IgD-negative memory B cell (primary cell): ENCODE results near the gene OR9G4. TPM values are rescaled to one million over a fixed set of nuclear protein-coding genes. Genes with fewer than 3 reads are reported as not detected.

Source experiments
- H3K27ac Mint-ChIP-seq, 3 donors: one replicate each; pipeline ENCODE4 v1.8.0; 2020 to 2022; ENCODE audit warnings: mild to moderate bottlenecking in 3 of 3, mixed read lengths in 3 of 3, moderate library complexity in 1 of 3
- H3K27me3 Mint-ChIP-seq: one replicate; pipeline ENCODE4 v1.8.0; 2021; ENCODE audit warnings: mixed read lengths
- H3K36me3 Mint-ChIP-seq: one replicate; pipeline ENCODE4 v1.8.0; 2020; ENCODE audit warnings: mild to moderate bottlenecking, mixed read lengths
- H3K4me1 Mint-ChIP-seq, 3 donors: one replicate each; pipeline ENCODE4 v1.8.0; 2020 to 2022; ENCODE audit warnings: mixed read lengths in 3 of 3, mild to moderate bottlenecking in 1 of 3
- H3K4me3 Mint-ChIP-seq, 4 donors: one replicate each; pipeline ENCODE4 v1.8.0; 2020 to 2022; ENCODE audit warnings: mild to moderate bottlenecking in 4 of 4, mixed read lengths in 4 of 4, moderate library complexity in 3 of 4
- H3K9me3 Mint-ChIP-seq, 3 donors: one replicate each; pipeline ENCODE4 v1.8.0; 2020 to 2021; ENCODE audit warnings: mixed read lengths in 3 of 3, mild to moderate bottlenecking in 1 of 3
- polyA plus RNA-seq: library from polyadenylated mRNA; unstranded; fragments of 300-500 nt; fragmentation: Illumina TruSeq; gene quantifications from one replicate; pipeline ENCODE4 v1.2.3, GENCODE V29; 2021

OR9G4 gene
- not detected for polyA plus RNA-seq

DNA sequence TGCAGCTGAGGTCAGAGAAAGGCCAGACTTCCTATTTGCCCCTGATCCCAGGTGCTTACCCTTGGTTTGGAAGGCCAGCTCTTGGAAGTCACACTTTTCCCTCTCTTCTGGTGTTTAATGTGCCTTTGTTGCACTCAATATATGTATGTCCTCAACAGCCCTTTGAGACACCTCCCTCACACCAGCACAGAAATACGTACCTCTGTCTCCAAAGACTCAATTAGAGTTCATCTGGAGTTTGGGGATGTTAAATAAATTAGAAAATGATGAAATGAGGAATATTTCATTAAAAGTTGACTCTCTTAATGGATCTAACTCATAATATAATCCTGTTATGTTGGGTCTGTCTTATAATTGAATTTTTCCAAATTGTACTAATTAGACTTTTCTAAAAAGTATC lies at the start of gene OR9G4:
TSS of gene OR9G4 (minus strand) at position 101 of the 400 bp plus-strand sequence. CDS start 4,931 bp downstream, outside the sequence.
- peaks cover 10 to 16% (median 10%) of the 10 kb centered on the region in 3 donors for H3K9me3 Mint-ChIP-seq
- no peak within 1 kb of the TSS for H3K27ac Mint-ChIP-seq
- no peaks in the 10 kb centered on the region for H3K4me1 Mint-ChIP-seq
- no peaks in the 10 kb centered on the region for H3K27me3 Mint-ChIP-seq
- H3K36me3 Mint-ChIP-seq: no peaks in the 10 kb centered on the region
- no peak within 1 kb of the TSS for H3K4me3 Mint-ChIP-seq

DNA sequence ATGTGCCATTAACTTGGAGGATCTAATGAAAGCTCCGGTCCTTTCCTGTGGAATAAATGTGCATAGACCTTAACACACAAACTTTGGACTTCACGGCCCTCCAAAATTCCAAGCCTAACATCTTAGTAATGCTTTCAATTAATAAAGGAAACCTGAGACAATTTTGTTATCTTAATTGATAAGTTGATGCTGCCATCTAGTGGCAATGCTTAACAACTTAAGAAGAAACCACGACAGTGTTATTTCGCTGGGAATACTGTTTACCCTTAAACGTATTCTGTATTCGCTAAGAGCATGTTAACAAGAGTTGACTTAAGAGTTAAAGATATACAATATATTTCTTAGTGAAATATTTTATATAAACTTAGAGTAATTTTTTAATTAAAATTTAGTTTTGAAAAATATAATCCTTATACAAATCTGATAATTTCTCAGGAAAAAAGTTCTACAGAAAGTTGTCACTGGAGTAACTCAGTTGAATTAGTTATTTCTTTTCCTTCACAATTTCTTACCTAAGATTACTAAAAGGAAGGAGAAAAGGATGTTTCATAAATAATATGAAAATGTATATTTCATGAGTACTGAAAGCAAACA lies 35.0 kb upstream of the OR9G4 start:
- Mint-ChIP-seq H3K4me3 (no peak overlapping the region), H3K4me1 (peaks cover 0 to 4% (median 2%) of the 10 kb centered on the region in 3 donors), H3K27ac (no peak overlapping the region), H3K36me3 (no peaks in the 10 kb centered on the region), H3K9me3 (no peaks in the 10 kb centered on the region), H3K27me3 (no peaks in the 10 kb centered on the region)

DNA sequence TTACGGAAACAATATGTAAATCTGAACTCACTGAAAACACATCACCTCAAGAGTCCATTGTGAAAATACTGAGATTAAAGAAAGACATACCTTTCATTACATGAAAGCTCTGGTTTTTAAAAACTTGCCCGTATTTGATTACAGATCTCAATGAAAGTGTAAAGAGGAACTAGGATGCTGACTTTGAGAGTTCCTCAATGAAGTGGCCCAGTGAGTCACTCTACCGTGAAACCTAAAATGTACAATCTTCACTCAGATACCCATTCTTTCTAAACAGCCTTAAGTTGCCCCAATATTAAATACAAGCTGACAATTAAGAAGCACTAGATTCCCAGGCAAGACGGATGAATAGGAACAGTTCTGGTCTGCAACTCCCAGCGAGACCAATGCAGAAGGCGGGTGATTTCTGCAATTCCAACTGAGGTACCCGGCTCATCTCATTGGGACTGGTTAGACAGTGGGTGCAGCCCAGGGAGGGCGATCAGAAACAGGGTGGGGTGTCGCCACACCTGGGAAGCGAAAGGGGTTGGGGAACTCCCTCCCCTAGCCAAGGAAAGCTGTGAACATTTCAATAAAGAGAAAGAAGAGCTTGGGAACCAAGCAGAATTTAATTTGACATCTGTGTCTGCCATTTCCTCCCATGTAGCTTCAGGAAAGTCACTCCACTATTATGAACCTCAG lies 33.8 kb upstream of the OR9G4 start:
- Mint-ChIP-seq H3K9me3 (no peaks in the 10 kb centered on the region), H3K4me3 (no peak overlapping the region), H3K36me3 (no peaks in the 10 kb centered on the region), H3K27ac (no peak overlapping the region), H3K4me1 (peaks cover 0 to 4% (median 2%) of the 10 kb centered on the region in 3 donors), H3K27me3 (no peaks in the 10 kb centered on the region)

DNA sequence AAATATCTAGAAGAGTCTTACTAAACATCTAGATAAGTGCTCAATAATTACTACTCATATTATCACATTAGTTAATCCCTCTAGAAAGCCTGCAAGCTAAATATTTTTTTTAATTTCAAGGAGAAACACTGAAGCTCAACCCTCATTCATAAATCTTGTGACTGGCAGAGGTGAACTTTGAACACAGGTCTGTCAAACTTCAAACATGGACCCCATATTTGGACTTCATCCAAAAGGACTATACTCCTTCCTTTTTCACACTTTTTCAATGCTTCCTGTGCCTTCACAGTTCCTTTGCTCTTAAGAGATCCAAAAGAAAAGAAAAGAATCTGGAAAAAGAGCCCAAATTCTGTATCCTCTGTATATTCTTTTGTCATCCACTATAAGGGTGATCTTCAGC lies 28.3 kb upstream of the OR9G4 start:
- no peak overlapping the region for H3K4me3 Mint-ChIP-seq
- peaks cover 0 to 4% (median 0%) of the 10 kb centered on the region in 3 donors for H3K4me1 Mint-ChIP-seq
- H3K27ac Mint-ChIP-seq: no peak overlapping the region
- no peaks in the 10 kb centered on the region for H3K9me3 Mint-ChIP-seq
- H3K36me3 Mint-ChIP-seq: no peaks in the 10 kb centered on the region
- no peaks in the 10 kb centered on the region for H3K27me3 Mint-ChIP-seq

DNA sequence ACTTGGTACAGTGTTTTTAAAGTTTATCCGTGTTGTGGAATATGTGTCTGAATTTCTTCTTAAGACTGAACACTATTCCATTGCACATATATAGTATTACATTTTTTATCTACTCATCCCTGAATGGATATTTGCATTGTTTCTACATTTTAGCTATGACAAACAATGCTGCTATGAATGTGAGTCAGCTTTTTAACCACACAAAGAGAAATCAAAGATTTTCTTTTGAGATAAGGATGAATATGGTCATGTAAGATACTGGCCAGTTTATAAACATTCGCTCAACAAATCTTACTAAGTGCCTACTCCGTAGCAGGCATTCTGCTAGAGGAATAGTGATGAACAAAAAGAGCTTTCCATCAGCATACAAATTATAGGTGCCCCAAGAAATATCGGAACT lies 16.5 kb upstream of the OR9G4 start:
- no peaks in the 10 kb centered on the region for H3K36me3 Mint-ChIP-seq
- peaks cover 0 to 3% (median 0%) of the 10 kb centered on the region in 3 donors for H3K9me3 Mint-ChIP-seq
- H3K4me3 Mint-ChIP-seq: no peak overlapping the region
- no peaks in the 10 kb centered on the region for H3K27me3 Mint-ChIP-seq
- H3K4me1 Mint-ChIP-seq: no peaks in the 10 kb centered on the region
- H3K27ac Mint-ChIP-seq: no peak overlapping the region

DNA sequence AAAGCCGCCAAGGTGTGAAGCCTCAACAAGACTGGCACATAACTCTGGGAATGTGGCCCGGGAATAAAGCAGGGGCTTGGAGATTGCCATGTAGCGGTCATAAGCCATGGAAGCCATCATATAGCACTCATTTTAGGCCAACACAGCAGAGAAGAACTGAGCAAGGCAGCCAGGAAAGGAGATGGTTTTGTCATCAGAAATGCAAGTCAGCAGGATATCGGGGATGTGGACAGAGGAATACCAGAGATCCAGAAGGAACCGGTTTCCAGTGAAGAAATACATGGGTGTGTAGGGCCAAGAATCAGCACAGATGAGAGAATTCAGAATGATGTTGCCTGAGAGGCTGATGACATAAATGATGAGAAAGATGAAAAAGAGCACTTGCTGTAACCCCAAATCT lies 3.0 kb upstream of the OR9G4 start:
- no peak overlapping the region for H3K27ac Mint-ChIP-seq
- H3K4me3 Mint-ChIP-seq: no peak overlapping the region
- H3K9me3 Mint-ChIP-seq: peaks cover 9 to 16% (median 10%) of the 10 kb centered on the region in 3 donors

DNA sequence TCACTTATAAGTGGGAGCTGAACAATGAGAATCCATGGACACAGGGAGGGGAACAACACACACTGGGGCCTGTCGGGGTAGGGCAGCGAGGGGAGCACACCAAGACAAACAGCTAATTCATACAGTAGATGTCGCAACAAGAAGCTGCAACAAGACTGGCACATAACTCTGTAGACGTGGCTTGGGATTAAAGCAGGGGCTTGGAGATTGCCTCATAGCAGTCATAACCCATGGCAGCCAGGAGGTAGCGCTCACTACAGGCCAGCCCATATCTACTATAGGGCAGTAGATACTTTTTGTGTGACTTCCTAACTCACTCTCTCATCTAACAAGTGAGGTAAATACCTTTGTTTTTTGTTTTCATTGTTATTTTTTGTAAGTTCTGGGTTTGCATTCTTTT lies 1.7 kb upstream of the OR9G4 start:
- Mint-ChIP-seq H3K9me3 (peaks cover 9 to 16% (median 10%) of the 10 kb centered on the region in 3 donors), H3K27ac (no peak overlapping the region), H3K36me3 (no peaks in the 10 kb centered on the region), H3K27me3 (no peaks in the 10 kb centered on the region), H3K4me1 (no peaks in the 10 kb centered on the region), H3K4me3 (no peak overlapping the region)

More for the DNA sequence above, 3.0 kb upstream of the OR9G4 start:
- H3K27me3 Mint-ChIP-seq: no peaks in the 10 kb centered on the region
- no peaks in the 10 kb centered on the region for H3K4me1 Mint-ChIP-seq
- H3K36me3 Mint-ChIP-seq: no peaks in the 10 kb centered on the region

DNA sequence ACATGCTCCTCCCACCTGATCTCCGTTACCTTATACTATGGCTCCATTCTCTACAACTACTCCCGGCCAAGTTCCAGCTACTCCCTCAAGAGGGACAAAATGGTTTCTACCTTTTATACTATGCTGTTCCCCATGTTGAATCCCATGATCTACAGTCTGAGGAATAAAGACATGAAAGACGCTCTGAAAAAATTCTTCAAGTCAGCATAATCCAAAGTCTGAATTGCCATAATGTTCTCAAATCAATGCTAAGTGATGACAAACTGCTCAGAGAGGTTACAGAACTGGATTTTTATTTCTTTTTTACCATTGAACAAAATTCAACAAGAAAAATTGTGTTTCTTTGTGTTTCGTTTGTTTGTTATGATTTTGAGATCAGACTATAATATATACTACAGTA lies 7.6 kb downstream of the OR9G4 start:
- no peak overlapping the region for H3K27ac Mint-ChIP-seq
- no peaks in the 10 kb centered on the region for H3K4me1 Mint-ChIP-seq
- H3K4me3 Mint-ChIP-seq: no peak overlapping the region
- no peaks in the 10 kb centered on the region for H3K36me3 Mint-ChIP-seq
- no peaks in the 10 kb centered on the region for H3K27me3 Mint-ChIP-seq
- H3K9me3 Mint-ChIP-seq: peaks cover 0 to 7% (median 4%) of the 10 kb centered on the region in 3 donors

DNA sequence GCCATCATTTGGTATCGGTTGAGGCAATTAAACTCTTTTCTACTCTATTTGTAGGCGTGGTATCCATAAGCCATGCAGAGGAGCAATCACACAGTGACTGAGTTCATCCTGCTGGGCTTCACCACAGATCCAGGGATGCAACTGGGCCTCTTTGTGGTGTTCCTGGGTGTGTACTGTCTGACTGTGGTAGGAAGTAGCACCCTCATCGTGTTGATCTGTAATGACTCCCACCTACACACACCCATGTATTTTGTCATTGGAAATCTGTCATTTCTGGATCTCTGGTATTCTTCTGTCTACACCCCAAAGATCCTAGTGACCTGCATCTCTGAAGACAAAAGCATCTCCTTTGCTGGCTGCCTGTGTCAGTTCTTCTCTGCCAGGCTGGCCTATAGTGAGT lies 8.4 kb downstream of the OR9G4 start:
- Mint-ChIP-seq H3K27me3 (no peaks in the 10 kb centered on the region), H3K27ac (no peak overlapping the region), H3K4me1 (no peaks in the 10 kb centered on the region), H3K36me3 (no peaks in the 10 kb centered on the region), H3K9me3 (peaks cover 0 to 7% (median 4%) of the 10 kb centered on the region in 3 donors), H3K4me3 (no peak overlapping the region)

DNA sequence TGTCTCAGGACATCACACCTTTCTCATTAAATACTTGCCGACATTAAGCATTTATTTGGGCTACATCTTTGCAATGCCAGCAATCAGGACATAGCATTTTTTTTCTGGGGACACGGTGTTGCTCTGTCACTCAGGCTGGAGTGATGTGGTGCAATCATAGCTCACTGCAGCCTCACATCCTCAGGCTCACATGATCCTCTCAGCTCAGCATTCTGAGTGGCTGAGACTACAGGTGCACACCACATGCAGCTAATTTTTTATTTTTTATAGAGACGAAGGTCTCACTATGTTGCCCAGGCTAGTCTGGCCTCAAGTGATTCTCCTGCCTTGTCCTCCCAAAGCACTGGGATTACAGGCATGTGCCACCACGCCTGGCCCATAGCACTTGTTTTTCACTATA lies 28.0 kb downstream of the OR9G4 start:
- H3K36me3 Mint-ChIP-seq: no peaks in the 10 kb centered on the region
- peaks cover 5 to 10% (median 9%) of the 10 kb centered on the region in 3 donors for H3K9me3 Mint-ChIP-seq
- H3K4me1 Mint-ChIP-seq: peaks cover 0 to 1% (median 0%) of the 10 kb centered on the region in 3 donors
- H3K27me3 Mint-ChIP-seq: no peaks in the 10 kb centered on the region
- H3K4me3 Mint-ChIP-seq: no peak overlapping the region
- no peak overlapping the region for H3K27ac Mint-ChIP-seq

DNA sequence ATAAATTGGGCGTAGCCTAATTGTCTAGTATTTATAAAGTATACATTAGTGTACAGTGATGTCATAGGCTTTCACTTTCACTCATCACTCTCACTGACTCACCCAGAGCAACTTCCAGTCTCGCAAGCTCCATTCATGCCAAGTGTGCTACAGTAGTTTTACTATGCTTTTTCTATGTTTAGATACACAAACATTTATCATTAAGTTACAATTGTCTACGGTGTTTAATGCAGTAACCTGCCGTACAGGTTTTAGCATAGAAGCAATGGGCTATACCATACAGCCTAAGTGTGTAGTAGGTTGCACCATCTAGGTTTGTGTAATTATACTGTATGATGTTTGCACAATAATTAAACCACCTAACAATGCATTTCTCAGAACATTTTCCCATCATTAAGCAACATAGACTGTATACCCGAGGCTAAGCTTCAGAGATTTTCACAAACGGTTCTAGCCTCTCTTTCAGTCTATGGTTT lies 32.1 kb downstream of the OR9G4 start:
- H3K4me1 Mint-ChIP-seq: peaks cover 0 to 2% (median 0%) of the 10 kb centered on the region in 3 donors
- H3K4me3 Mint-ChIP-seq: no peak overlapping the region
- H3K36me3 Mint-ChIP-seq: no peaks in the 10 kb centered on the region
- H3K9me3 Mint-ChIP-seq: peaks cover 10 to 13% (median 10%) of the 10 kb centered on the region in 3 donors
- no peaks in the 10 kb centered on the region for H3K27me3 Mint-ChIP-seq
- H3K27ac Mint-ChIP-seq: no peak overlapping the region

DNA sequence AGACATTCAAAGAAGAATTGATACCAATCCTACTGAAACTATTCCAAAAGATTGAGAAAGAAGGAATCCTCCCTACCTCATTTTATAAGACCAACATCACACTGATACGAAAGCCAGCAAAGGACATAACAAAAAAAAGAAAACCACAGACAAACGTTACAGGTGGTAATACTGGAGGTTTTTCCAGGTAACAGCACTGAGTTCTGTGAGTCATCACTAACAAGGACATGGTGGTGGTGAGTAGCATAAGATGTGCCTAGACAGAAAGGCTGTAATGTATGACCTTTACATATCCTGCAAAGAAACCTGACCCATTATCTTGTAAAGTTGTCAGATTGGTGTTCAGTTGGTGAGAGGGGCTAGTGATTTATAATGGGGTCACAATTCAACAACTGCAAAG lies 34.3 kb downstream of the OR9G4 start:
- no peak overlapping the region for H3K27ac Mint-ChIP-seq
- no peaks in the 10 kb centered on the region for H3K36me3 Mint-ChIP-seq
- H3K9me3 Mint-ChIP-seq: peaks cover 5 to 25% (median 5%) of the 10 kb centered on the region in 3 donors
- no peak overlapping the region for H3K4me3 Mint-ChIP-seq
- H3K27me3 Mint-ChIP-seq: no peaks in the 10 kb centered on the region
- H3K4me1 Mint-ChIP-seq: peaks cover 0 to 2% (median 0%) of the 10 kb centered on the region in 3 donors

DNA sequence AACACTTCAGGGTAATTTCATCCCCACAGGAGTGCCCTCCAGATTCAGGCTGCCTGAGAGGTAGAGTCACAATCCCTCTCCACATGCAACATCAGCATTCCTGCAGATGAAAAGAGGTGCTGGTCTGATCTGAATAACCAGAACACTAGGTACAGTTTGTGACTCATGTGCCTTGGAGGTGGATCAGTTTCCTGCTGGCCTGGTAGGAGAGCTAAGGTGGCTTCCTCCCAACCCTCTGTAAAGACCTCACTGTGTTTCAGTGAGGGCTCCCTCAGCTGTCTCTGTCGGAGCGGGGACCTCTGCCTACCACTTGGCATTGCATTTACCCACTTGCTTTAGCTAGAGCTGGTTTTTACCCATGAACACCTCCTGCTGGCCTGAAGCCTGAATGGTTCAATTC lies 42.0 kb downstream of the OR9G4 start:
- Mint-ChIP-seq H3K9me3 (peaks cover 0 to 22% (median 4%) of the 10 kb centered on the region in 3 donors), H3K36me3 (no peaks in the 10 kb centered on the region), H3K4me3 (no peak overlapping the region), H3K4me1 (no peaks in the 10 kb centered on the region), H3K27ac (no peak overlapping the region), H3K27me3 (no peaks in the 10 kb centered on the region)

DNA sequence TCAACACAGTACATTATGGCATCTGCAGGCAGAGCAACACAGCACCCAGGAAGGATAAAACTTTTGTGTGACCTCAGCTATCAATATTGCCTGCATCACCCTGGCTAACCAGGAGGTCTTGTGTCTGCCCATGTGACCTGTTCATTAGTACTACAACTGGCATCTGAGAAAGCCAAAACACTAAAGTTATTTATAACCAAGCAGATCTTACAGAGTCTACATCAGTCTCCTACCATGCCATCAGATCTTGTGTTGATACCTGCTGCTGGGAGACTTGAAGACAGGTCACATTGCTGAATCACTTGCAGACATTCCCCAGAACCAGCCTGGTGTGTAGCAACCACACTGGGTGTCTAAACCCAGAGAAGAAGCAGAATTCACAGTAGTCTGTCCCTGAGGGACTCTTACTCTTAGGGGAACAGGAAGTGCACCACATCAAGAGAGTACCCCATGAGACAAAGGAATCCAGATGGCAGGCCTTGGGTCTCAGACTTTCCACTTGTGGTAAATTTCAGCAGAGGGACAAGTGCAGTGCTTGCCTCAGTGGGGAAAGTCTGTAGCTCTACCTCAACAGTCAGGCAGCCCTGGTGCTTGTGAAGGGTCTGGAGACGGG lies 42.6 kb downstream of the OR9G4 start:
- no peaks in the 10 kb centered on the region for H3K4me1 Mint-ChIP-seq
- H3K27me3 Mint-ChIP-seq: no peaks in the 10 kb centered on the region
- no peaks in the 10 kb centered on the region for H3K36me3 Mint-ChIP-seq
- no peak overlapping the region for H3K4me3 Mint-ChIP-seq
- no peak overlapping the region for H3K27ac Mint-ChIP-seq
- peaks cover 1 to 16% (median 6%) of the 10 kb centered on the region in 3 donors for H3K9me3 Mint-ChIP-seq

DNA sequence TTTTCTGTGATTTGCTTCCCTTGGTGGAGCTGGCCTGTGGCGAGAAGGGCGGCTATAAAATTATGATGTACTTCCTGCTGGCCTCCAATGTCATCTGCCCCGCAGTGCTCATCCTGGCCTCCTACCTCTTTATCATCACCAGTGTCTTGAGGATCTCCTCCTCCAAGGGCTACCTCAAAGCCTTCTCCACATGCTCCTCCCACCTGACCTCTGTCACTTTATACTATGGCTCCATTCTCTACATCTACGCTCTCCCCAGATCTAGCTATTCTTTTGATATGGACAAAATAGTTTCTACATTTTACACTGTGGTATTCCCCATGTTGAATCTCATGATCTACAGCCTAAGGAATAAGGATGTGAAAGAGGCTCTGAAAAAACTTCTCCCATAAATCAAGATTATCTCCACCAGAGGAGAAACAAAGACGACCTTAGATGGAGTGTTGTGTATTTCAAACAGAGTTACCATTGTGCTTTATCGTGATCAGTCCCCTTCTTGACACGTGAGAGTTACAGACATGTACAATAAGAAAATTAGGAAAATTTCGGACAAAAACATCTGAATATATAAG lies 47.5 kb downstream of the OR9G4 start:
- no peak overlapping the region for H3K4me3 Mint-ChIP-seq

More for the DNA sequence above, 47.5 kb downstream of the OR9G4 start:
- Mint-ChIP-seq H3K36me3 (no peaks in the 10 kb centered on the region), H3K27me3 (no peaks in the 10 kb centered on the region), H3K27ac (no peak overlapping the region), H3K4me1 (no peaks in the 10 kb centered on the region), H3K9me3 (peaks cover 2 to 20% (median 8%) of the 10 kb centered on the region in 3 donors)
